Parathyroid adenoma (tissue), 2 donors: ENCODE measurements around the gene NOTCH1.
A peak's percentile ranks its signal among the peaks of the same experiment; 100 is the strongest.

ENCODE experiments used
- H2AFZ ChIP-seq: fragments of 300-600 bp; sonication (generic); one replicate; pipeline ENCODE4 v1.7.0; 2017; ENCODE audit warnings: antibody characterized with exemption, mild to moderate bottlenecking
- H3K27ac ChIP-seq: fragments of 300-600 bp; sonication (generic); one replicate; pipeline ENCODE4 v1.7.0; 2017
- H3K27me3 ChIP-seq: fragments of 300-600 bp; sonication (generic); one replicate; pipeline ENCODE4 v1.7.0; 2017; ENCODE audit warnings: low read length; ENCODE audit not compliant: control insufficient read depth, insufficient read depth
- H3K36me3 ChIP-seq: fragments of 300-600 bp; sonication (generic); one replicate; pipeline ENCODE4 v1.7.0; 2017; ENCODE audit warnings: low read length; ENCODE audit not compliant: control insufficient read depth, insufficient read depth
- H3K4me1 ChIP-seq: fragments of 300-600 bp; sonication (generic); one replicate; pipeline ENCODE4 v1.7.0; 2017; ENCODE audit warnings: control low read depth
- H3K4me2 ChIP-seq: fragments of 300-600 bp; sonication (generic); one replicate; pipeline ENCODE4 v1.7.0; 2017; ENCODE audit warnings: low read length
- H3K4me3 ChIP-seq: fragments of 300-600 bp; sonication (generic); one replicate; pipeline ENCODE4 v1.7.0; 2017; ENCODE audit warnings: low read depth, low read length
- H3K79me2 ChIP-seq: fragments of 300-600 bp; sonication (generic); one replicate; pipeline ENCODE4 v1.7.0; 2017; ENCODE audit warnings: control low read depth
- H3K9ac ChIP-seq: fragments of 300-600 bp; sonication (generic); one replicate; pipeline ENCODE4 v1.7.0; 2017; ENCODE audit warnings: mild to moderate bottlenecking
- H3K9me3 ChIP-seq: fragments of 300-600 bp; sonication (generic); one replicate; pipeline ENCODE4 v1.7.0; 2017; ENCODE audit warnings: low read length; ENCODE audit not compliant: control insufficient read depth
- TF ChIP-seq, protein P1 (sequence below): fragments of 300-600 bp; sonication (generic); IDR thresholded peaks from one replicate; pipeline ENCODE4 v1.7.0; 2017; ENCODE audit warnings: antibody characterized with exemption, mild to moderate bottlenecking
- donor health status: primary hyperparathyroidism.

The NOTCH1 gene

DNA sequence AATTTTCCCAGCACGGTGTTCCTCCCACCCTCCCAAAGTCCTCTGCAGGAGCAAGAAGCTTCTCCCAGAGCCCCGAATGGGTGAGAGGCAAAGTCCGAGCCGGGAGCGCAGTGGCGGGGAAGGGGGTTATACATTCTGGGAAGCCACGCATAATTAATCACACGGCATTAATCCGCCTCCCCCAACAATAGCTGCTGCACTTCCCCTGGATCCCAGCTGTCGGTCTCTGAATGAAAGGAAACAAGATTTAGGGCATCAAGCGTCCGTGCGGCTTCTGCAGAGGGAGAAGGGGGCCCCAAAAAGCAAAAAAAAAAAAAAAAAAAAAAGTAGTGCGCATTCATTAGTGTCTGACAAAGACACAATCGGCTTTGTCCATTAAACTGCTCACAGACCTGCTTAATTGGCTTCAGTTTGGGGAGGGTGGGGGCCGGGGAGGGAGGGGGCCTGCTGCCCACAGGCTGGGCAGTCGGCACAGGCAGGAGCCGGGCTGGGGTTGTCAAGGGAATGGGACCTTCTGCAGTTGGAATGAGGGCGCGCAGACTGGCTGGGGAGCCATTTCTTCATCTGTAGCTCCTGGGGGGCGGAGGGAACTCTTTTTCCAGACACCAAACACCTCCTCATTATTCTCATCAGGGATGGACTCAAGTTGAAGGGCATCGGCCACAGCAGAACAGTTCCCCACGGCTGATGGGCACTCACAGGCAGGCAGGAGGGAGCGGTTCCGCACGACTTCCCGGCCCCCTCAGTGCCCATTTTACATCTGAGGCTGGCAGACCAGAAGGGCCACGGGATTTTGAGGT lies 3.4 kb downstream of the NOTCH1 start:
- TF ChIP-seq, protein P1, sequence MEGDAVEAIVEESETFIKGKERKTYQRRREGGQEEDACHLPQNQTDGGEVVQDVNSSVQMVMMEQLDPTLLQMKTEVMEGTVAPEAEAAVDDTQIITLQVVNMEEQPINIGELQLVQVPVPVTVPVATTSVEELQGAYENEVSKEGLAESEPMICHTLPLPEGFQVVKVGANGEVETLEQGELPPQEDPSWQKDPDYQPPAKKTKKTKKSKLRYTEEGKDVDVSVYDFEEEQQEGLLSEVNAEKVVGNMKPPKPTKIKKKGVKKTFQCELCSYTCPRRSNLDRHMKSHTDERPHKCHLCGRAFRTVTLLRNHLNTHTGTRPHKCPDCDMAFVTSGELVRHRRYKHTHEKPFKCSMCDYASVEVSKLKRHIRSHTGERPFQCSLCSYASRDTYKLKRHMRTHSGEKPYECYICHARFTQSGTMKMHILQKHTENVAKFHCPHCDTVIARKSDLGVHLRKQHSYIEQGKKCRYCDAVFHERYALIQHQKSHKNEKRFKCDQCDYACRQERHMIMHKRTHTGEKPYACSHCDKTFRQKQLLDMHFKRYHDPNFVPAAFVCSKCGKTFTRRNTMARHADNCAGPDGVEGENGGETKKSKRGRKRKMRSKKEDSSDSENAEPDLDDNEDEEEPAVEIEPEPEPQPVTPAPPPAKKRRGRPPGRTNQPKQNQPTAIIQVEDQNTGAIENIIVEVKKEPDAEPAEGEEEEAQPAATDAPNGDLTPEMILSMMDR, result no peak
- Histone ChIP-seq H3K27ac (no peak overlapping the region), H3K4me1 (peaks cover 2% of the 10 kb centered on the region), H3K79me2 (no peaks in the 10 kb centered on the region), H2AFZ (no peak overlapping the region), H3K4me2 (no peak overlapping the region), H3K36me3 (no peaks in the 10 kb centered on the region), H3K4me3 (no peak overlapping the region), H3K27me3 (no peaks in the 10 kb centered on the region), H3K9me3 (no peaks in the 10 kb centered on the region), H3K9ac (no peak overlapping the region)

DNA sequence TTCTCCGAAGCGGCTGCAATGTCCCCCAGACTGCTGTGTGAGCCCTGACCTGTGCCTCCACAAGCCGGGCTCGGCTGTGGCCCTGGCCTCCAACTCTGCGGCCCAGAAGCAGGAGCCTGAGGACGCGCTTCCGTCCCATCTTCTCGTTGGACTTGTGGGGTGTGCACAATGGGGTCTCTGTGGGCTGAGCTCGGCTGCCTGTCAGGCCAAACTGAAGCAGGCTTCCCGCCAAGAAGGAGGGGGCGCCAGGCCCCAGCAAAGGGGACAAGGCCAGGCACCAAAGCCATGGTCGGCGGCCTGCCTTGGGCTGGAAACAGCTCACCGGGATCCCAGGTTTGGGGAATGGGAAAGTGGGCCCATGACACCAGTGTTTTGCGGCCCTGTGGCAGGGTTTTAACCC lies 4.1 kb downstream of the NOTCH1 start:
- H2AFZ ChIP-seq, result no peak overlapping the region
- peaks cover under 1% of the 10 kb centered on the region for H3K79me2 ChIP-seq
- H3K4me3 ChIP-seq, result no peak overlapping the region
- H3K27me3 ChIP-seq, result no peaks in the 10 kb centered on the region
- H3K4me1 ChIP-seq, result peaks cover under 1% of the 10 kb centered on the region
- no peak overlapping the region for H3K4me2 ChIP-seq
- H3K27ac ChIP-seq, result no peak overlapping the region
- H3K36me3 ChIP-seq, result no peaks in the 10 kb centered on the region
- TF ChIP-seq, protein P1, result no peak
- H3K9me3 ChIP-seq, result no peaks in the 10 kb centered on the region
- no peak overlapping the region for H3K9ac ChIP-seq

DNA sequence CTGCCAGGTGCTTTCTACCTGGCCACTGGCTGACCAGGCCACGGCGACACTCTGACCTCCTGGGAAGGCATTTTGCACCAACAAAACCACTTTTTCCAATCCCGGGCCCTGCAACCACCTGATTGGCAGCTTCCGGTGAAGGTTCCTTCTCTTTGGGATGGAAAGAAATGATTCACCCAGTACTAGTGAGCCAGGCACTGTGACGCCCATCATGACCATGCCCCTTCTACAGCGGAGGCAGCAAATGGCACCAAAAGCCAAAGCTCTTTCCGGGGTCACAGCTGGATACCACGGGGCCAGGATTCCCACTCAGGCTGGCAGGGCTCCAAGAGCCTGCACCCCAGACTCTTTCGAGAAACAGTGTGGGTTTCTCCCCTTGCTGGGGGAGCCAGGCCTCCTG lies 4.7 kb downstream of the NOTCH1 start:
- no peak overlapping the region for H3K27ac ChIP-seq

DNA sequence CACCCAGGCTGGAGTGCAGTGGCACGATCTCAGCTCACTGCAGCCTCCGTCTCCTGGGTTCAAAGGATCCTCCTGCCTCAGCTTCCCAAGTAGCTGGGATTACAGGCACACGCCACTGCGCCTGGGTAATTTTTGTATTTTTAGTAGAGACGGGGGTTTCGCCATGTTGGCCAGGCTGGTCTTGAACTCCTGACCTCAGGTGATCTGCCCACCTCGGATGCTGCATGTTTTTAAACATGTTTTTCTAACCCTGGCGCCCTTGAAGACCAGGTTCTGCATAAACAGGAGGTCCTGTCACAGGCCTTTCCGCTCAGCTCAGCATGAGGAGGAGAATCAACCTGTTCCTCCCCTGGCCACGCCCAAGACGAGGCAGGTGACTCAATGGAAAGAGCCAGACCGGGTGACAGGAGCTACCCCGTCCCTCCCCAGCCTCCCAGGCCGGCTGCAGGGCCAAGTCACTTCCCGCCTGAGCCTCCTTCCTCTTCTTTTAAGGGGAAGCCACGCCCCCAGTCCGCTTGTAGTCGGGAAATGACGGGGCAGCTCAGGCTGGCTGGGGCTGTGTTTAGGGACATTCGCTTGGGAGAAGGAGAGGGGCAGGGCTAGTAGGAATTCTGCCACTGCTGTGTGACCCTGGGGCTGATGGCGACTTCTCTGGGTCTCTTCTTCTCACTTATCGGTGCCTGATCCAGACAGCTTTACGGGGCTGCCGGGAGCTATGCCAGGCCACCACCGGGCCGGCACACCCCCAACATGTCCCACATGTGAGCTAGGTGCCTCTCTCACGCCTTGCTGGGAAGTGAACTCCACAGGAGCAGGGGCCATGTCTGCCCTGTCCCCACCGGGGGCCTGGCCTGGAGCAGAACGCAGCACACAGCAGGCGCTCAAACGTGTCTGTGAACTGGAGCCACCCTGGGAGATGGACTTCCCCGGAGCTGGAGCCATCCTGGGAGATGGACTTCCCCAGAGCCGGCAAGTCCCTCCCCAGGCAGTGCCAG lies 6.1 kb downstream of the NOTCH1 start:
- Histone ChIP-seq H3K36me3 (no peaks in the 10 kb centered on the region), H3K79me2 (peaks cover 7% of the 10 kb centered on the region), H3K27ac (peak overlapping the region; percentile 76), H2AFZ (no peak overlapping the region), H3K4me2 (peak overlapping the region; percentile 55), H3K4me3 (peak overlapping the region; percentile 22), H3K9me3 (no peaks in the 10 kb centered on the region), H3K27me3 (no peaks in the 10 kb centered on the region), H3K4me1 (no peaks in the 10 kb centered on the region), H3K9ac (no peak overlapping the region)
- TF ChIP-seq, protein P1, result no peak

More for the DNA sequence above, 4.7 kb downstream of the NOTCH1 start:
- H3K4me2 ChIP-seq, result no peak overlapping the region
- H3K36me3 ChIP-seq, result no peaks in the 10 kb centered on the region
- H2AFZ ChIP-seq, result no peak overlapping the region
- peaks cover 3% of the 10 kb centered on the region for H3K79me2 ChIP-seq
- H3K27me3 ChIP-seq, result no peaks in the 10 kb centered on the region
- H3K4me3 ChIP-seq, result no peak overlapping the region
- H3K4me1 ChIP-seq, result no peaks in the 10 kb centered on the region
- TF ChIP-seq, protein P1, result no peak
- H3K9ac ChIP-seq, result no peak overlapping the region
- no peaks in the 10 kb centered on the region for H3K9me3 ChIP-seq
